Measurements from ENCODE around the gene ADH1B.

GRCh38 chr4:99361268-99361898 lies 40.2 kb upstream of the ADH1B start:
- TF ChIP-seq, protein P1, sequence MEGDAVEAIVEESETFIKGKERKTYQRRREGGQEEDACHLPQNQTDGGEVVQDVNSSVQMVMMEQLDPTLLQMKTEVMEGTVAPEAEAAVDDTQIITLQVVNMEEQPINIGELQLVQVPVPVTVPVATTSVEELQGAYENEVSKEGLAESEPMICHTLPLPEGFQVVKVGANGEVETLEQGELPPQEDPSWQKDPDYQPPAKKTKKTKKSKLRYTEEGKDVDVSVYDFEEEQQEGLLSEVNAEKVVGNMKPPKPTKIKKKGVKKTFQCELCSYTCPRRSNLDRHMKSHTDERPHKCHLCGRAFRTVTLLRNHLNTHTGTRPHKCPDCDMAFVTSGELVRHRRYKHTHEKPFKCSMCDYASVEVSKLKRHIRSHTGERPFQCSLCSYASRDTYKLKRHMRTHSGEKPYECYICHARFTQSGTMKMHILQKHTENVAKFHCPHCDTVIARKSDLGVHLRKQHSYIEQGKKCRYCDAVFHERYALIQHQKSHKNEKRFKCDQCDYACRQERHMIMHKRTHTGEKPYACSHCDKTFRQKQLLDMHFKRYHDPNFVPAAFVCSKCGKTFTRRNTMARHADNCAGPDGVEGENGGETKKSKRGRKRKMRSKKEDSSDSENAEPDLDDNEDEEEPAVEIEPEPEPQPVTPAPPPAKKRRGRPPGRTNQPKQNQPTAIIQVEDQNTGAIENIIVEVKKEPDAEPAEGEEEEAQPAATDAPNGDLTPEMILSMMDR (IDR thresholded peaks at IDR 0.05): no peak
- no peak for TF ChIP-seq POLR2A (IDR thresholded peaks at IDR 0.05)
